Measurements from ENCODE around the gene RIOX2. TPM values are rescaled to one million over a fixed set of nuclear protein-coding genes. Genes with fewer than 3 reads are reported as not detected.

The RIOX2 gene
- total and polyA plus RNA-seq, 2 of the 8 experiments (the other 6 are each of a cell fraction or from before 2014, with no cell fraction given): 3.8 to 16.4 TPM

DNA sequence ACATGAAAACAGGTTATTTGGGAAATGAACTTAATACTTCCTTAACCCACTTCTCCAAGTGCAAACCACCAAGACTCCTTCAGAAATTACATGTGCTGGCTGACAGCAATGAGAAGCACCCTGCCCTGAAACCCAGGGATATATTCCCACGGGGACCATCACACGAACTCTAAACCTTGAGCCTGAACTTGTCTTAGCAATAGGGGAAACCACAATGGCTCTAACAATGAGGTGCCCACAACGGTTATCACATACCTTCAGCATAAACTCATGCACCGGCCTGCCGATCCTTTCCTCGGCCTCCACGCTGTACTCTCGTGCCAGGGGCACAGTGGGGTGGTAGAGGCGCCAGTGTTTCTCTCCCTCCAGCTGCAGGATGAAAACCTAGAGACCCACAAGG, 13.4 kb downstream of the RIOX2 start:
- POLR2A ChIA-PET (ENCODE audit: partially characterized antibody): interaction anchor here (0.9 kb wide), 1 partner anchor 9 kb away, joined by 3 read pairs; no protein-coding TSS in a partner anchor
- Histone ChIP-seq H2BK20ac (ENCODE audit: low read length) (no peak overlapping the region), H3K79me2 (ENCODE audit: control insufficient read depth in 1 of 2, insufficient read depth in 2 of 2, low read length in 2 of 2) (no peaks in the 10 kb centered on the region), H2AK5ac (ENCODE audit: low read depth, low read length) (no peak overlapping the region), H3K23me2 (ENCODE audit: low read depth, low read length) (no peaks in the 10 kb centered on the region), H3K27ac (ENCODE audit: low read depth, low read length) (no peak overlapping the region), H3K4me2 (ENCODE audit: insufficient read depth in 1 of 2, low read depth in 2 of 2, low read length in 2 of 2) (no peak overlapping the region), H4K20me1 (replicated peaks in 1 of 2; ENCODE audit: control insufficient read depth in 1 of 2, insufficient read depth in 2 of 2, low read length in 2 of 2) (no peaks in the 10 kb centered on the region), H3K4me3 (ENCODE audit: extremely low read depth in 1 of 4, insufficient read depth in 2 of 4, low read depth in 3 of 4, low read length in 4 of 4) (no peak overlapping the region), H3K4me1 (replicated peaks in 1 of 4; ENCODE audit: control insufficient read depth in 3 of 4, insufficient read depth in 4 of 4, low read length in 3 of 4) (no peaks in the 10 kb centered on the region), H3K14ac (ENCODE audit: insufficient read length) (no peak overlapping the region), H2BK12ac (ENCODE audit: low read depth, low read length) (no peak overlapping the region), H3K18ac (ENCODE audit: extremely low read depth, low read length) (no peak overlapping the region), H2BK5ac (ENCODE audit: low read depth, low read length) (no peak overlapping the region), H3K36me3 (ENCODE audit: control insufficient read depth in 2 of 4, insufficient read depth in 4 of 4, low read length in 3 of 4) (peaks cover 0 to 2% (median 0%) of the 10 kb centered on the region in 4 experiments; a peak in 1 of 8 replicates), H4K8ac (ENCODE audit: extremely low read depth, insufficient read depth, low read length) (no peak overlapping the region), H3K56ac (replicated peaks; ENCODE audit: insufficient read length, low read depth, low read length) (no peak overlapping the region), H3K23ac (ENCODE audit: insufficient read length) (no peak overlapping the region), H4K5ac (ENCODE audit: insufficient read length, low read depth, low read length) (no peak overlapping the region), H2AFZ (ENCODE audit: low read length) (no peak overlapping the region), H4K91ac (replicated peaks; ENCODE audit: insufficient read length, low read length) (no peak overlapping the region), H3K9ac (replicated peaks in 1 of 4; ENCODE audit: extremely low read depth in 1 of 4, low read depth in 3 of 4, low read length in 3 of 4) (no peak overlapping the region), H3K4ac (replicated peaks; ENCODE audit: insufficient read length, low read depth, low read length) (no peak overlapping the region), H3K79me1 (ENCODE audit: low read depth, low read length) (no peaks in the 10 kb centered on the region), H3K27me3 (replicated peaks in 1 of 4; ENCODE audit: control insufficient read depth in 3 of 4, extremely low read depth in 1 of 4, insufficient read depth in 3 of 4, low read length in 3 of 4) (no peaks in the 10 kb centered on the region), H3K9me3 (ENCODE audit: insufficient read depth in 2 of 2, low read depth in 1 of 2, low read length in 1 of 2) (no peaks in the 10 kb centered on the region), H2BK15ac (ENCODE audit: low read length) (no peak overlapping the region), H2BK120ac (replicated peaks; ENCODE audit: low read depth, low read length) (no peak overlapping the region)
- 88% methylated on average over 9 of the region's 9 CpGs; no CpG with 5 or more reads in 1 of the 2 experiments for WGBS, 2 experiments (ENCODE audit: extremely low coverage in 1 of 2, insufficient coverage in 1 of 2, insufficient read length in 1 of 2, insufficient replicate concordance in 2 of 2, low coverage in 1 of 2, low lambda C conversion rate in 2 of 2, missing lambda C conversion rate in 1 of 2)
- FAIRE-seq (no peak), DNase-seq (ENCODE audit: low read depth in 1 of 2, low spot score in 2 of 2) (no peak)
- CTCF ChIA-PET (ENCODE audit: partially characterized antibody): interaction anchor here (1.0 to 1.9 kb wide), 2 partner anchors 9 kb away, joined by 3 to 5 read pairs; no protein-coding TSS in a partner anchor
- TF ChIP-seq MAFK (IDR thresholded peaks at IDR 0.05; ENCODE audit: low read depth, low read length): no peak
- no peak for TF ChIP-seq ATF3 (IDR thresholded peaks at IDR 0.05; ENCODE audit: insufficient read depth, low read depth, low read length)
- no peak for TF ChIP-seq POU5F1 (IDR thresholded peaks at IDR 0.05; ENCODE audit: low read depth, low read length)
- no peak for TF ChIP-seq BACH1 (IDR thresholded peaks at IDR 0.05; ENCODE audit: low read length)
